PC-9 (cell line): ENCODE measurements around the gene KCTD12. TPM values are rescaled to one million over a fixed set of nuclear protein-coding genes. Genes with fewer than 3 reads are reported as not detected.
A peak's percentile ranks its signal among the peaks of the same experiment; 100 is the strongest.
"Not testable (repeated sequence)": the region's sequence is repeated elsewhere in the genome, so short reads cannot be mapped to it uniquely, and the experiment has no call there.

ENCODE experiments used
- BruUV-seq: library from RNA; stranded (reverse); fragments of 400-500 nt; replicated peaks from 2 replicates; lab custom pipeline; 2021; lab: Mats Ljungman, UMichigan
- CTCF ChIA-PET: fragments of 300-600 bp; sonication (Branson Sonifier 250); formaldehyde crosslinking; loops from one replicate; lab custom pipeline; 2022; ENCODE audit warnings: antibody characterized with exemption; lab: Charles Lee
- POLR2A ChIA-PET: fragments of 300-600 bp; sonication (Branson Sonifier 250); formaldehyde crosslinking; loops from one replicate; lab custom pipeline; 2022; ENCODE audit warnings: antibody characterized with exemption; ENCODE audit not compliant: unreplicated experiment; lab: Charles Lee
- DNase-seq, 2 experiments: peaks; one replicate each; pipeline versions ENCODE4 v3.0.0 to v3.0.0-alpha.2; 2015 to 2022; ENCODE audit warnings: mixed read lengths in 1 of 2
- H2AFZ ChIP-seq: fragments of 200-600 bp; sonication (generic); 2 replicates; pipeline ENCODE4 v1.8.1; 2017; ENCODE audit warnings: antibody characterized with exemption
- H3F3A ChIP-seq: fragments of 200-600 bp; sonication (generic); 2 replicates; pipeline ENCODE4 v1.8.1; 2017; ENCODE audit warnings: antibody characterized with exemption, mild to moderate bottlenecking, low read depth; ENCODE audit not compliant: insufficient read depth
- H3K27ac ChIP-seq: fragments of 200-600 bp; sonication (generic); 2 replicates; pipeline ENCODE4 v1.6.1; 2016; ENCODE audit warnings: mixed run types
- H3K27me3 ChIP-seq: fragments of 200-600 bp; sonication (generic); 2 replicates; pipeline ENCODE4 v1.6.1; 2016; ENCODE audit warnings: low read depth, mixed run types; ENCODE audit not compliant: insufficient read depth
- H3K36me3 ChIP-seq: fragments of 200-600 bp; sonication (generic); 2 replicates; pipeline ENCODE4 v1.6.1; 2016; ENCODE audit warnings: low read depth, mixed run types
- H3K4me1 ChIP-seq: fragments of 200-600 bp; sonication (generic); replicated peaks from 2 replicates; pipeline ENCODE4 v1.6.1; 2016; ENCODE audit warnings: mixed run types; ENCODE audit not compliant: insufficient read depth
- H3K4me2 ChIP-seq: fragments of 200-600 bp; sonication (generic); 2 replicates; pipeline ENCODE4 v1.6.1; 2017; ENCODE audit warnings: mixed run types
- H3K4me3 ChIP-seq: fragments of 200-600 bp; sonication (generic); 2 replicates; pipeline ENCODE4 v1.6.1; 2016; ENCODE audit warnings: mixed run types
- H3K79me2 ChIP-seq: fragments of 200-600 bp; sonication (generic); 2 replicates; pipeline ENCODE4 v1.6.1; 2017; ENCODE audit warnings: low read depth, mixed run types
- H3K9me2 ChIP-seq: fragments of 200-600 bp; sonication (generic); 2 replicates; pipeline ENCODE4 v1.8.1; 2017; ENCODE audit warnings: mild to moderate bottlenecking; ENCODE audit not compliant: insufficient read depth
- H3K9me3 ChIP-seq: fragments of 200-600 bp; sonication (generic); 2 replicates; pipeline ENCODE4 v1.8.1; 2016; ENCODE audit warnings: low read depth; ENCODE audit not compliant: insufficient read depth
- H4K20me1 ChIP-seq: fragments of 200-600 bp; sonication (generic); 2 replicates; pipeline ENCODE4 v1.8.1; 2017; ENCODE audit not compliant: insufficient read depth
- EZH2 ChIP-seq: fragments of 200-600 bp; sonication (generic); IDR thresholded peaks from 2 replicates; pipeline ENCODE4 v1.8.0; 2017; ENCODE audit warnings: antibody characterized with exemption, low read depth
- intact Hi-C: fragments of 100-400 bp; cut with micrococcal nuclease; formaldehyde crosslinking; loops from one replicate; pipeline ENCODE4 v1.10.0; 2022; ENCODE audit not compliant: unreplicated experiment
- total RNA-seq: library from RNA; stranded (reverse); gene quantifications from 2 replicates; pipeline ENCODE4 v1.2.3, GENCODE V29; 2021
- TF ChIP-seq, protein P1 (sequence below): fragments of 200-600 bp; sonication (generic); conservative IDR thresholded peaks from 2 replicates; pipeline ENCODE4 v1.6.1; 2017; ENCODE audit warnings: mixed run types, antibody characterized with exemption, mild to moderate bottlenecking, moderate library complexity

The KCTD12 gene
- total RNA-seq, 1 experiment from 2014 or later: 0.15 TPM

DNA sequence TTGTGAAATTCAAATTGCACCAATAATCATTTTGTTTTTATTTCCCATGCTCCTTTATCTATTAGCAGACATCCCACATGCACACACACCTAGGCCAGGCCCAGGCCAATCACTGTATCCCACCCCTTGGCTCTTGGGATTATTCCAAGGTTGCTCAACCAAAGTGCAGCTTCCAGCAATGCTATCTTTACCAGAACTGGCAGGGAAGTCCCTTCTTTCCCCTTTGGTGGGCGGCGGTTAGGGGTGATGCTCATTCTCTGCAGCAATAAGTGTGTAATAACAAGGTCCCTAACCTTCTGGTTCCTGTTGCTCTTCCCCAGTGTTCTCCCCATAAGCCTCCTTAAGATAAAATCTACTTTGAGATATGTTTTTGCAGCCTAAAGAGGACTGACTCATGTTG is 18.3 kb upstream of the KCTD12 start:
- no peaks in the 10 kb centered on the region for H3K27me3 ChIP-seq
- no peak overlapping the region for H2AFZ ChIP-seq
- TF ChIP-seq EZH2: no peak
- TF ChIP-seq, protein P1, sequence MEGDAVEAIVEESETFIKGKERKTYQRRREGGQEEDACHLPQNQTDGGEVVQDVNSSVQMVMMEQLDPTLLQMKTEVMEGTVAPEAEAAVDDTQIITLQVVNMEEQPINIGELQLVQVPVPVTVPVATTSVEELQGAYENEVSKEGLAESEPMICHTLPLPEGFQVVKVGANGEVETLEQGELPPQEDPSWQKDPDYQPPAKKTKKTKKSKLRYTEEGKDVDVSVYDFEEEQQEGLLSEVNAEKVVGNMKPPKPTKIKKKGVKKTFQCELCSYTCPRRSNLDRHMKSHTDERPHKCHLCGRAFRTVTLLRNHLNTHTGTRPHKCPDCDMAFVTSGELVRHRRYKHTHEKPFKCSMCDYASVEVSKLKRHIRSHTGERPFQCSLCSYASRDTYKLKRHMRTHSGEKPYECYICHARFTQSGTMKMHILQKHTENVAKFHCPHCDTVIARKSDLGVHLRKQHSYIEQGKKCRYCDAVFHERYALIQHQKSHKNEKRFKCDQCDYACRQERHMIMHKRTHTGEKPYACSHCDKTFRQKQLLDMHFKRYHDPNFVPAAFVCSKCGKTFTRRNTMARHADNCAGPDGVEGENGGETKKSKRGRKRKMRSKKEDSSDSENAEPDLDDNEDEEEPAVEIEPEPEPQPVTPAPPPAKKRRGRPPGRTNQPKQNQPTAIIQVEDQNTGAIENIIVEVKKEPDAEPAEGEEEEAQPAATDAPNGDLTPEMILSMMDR: no peak
- POLR2A ChIA-PET: interaction anchor here (0.5 kb wide), 1 partner anchor 850 kb away, joined by 7 read pairs; no protein-coding TSS in a partner anchor
- no peaks in the 10 kb centered on the region for H4K20me1 ChIP-seq
- BruUV-seq: no TSS peak
- no peaks in the 10 kb centered on the region for H3K79me2 ChIP-seq
- no peak overlapping the region for H3K4me3 ChIP-seq
- no peaks in the 10 kb centered on the region for H3F3A ChIP-seq
- H3K36me3 ChIP-seq: no peaks in the 10 kb centered on the region
- H3K4me2 ChIP-seq: no peak overlapping the region
- DNase-seq: no peak
- intact Hi-C loops: loop anchor here (5.0 to 10.0 kb wide), 3 partner anchors 70 to 1217 kb away; no protein-coding TSS in a partner anchor
- H3K9me2 ChIP-seq: no peaks in the 10 kb centered on the region
- no peaks in the 10 kb centered on the region for H3K4me1 ChIP-seq
- no peak overlapping the region for H3K27ac ChIP-seq
- CTCF ChIA-PET: interaction anchor here (1.2 kb wide), 1 partner anchor 97 kb away, joined by 3 read pairs; no protein-coding TSS in a partner anchor
- peaks cover 2% of the 10 kb centered on the region; the same call in 1 of the 2 replicates for H3K9me3 ChIP-seq

- Histone ChIP-seq H3K4me1 (no peaks in the 10 kb centered on the region), H3K27ac (no peak overlapping the region), H3K9me2 (no peaks in the 10 kb centered on the region), H3K4me2 (no peak overlapping the region), H3K9me3 (peaks cover 8% of the 10 kb centered on the region; the same call in 1 of the 2 replicates), H3K36me3 (no peaks in the 10 kb centered on the region), H3K79me2 (no peaks in the 10 kb centered on the region), H4K20me1 (no peaks in the 10 kb centered on the region), H3K27me3 (no peaks in the 10 kb centered on the region), H3K4me3 (no peak overlapping the region), H3F3A (no peaks in the 10 kb centered on the region), H2AFZ (no peak overlapping the region)
- intact Hi-C loops: loop anchor here (2.0 to 10.0 kb wide), 4 partner anchors 71 to 1216 kb away; no protein-coding TSS in a partner anchor
- ChIA-PET CTCF (interaction anchor here (0.5 to 1.2 kb wide), 2 partner anchors 98 to 181 kb away, joined by 3 read pairs; no protein-coding TSS in a partner anchor), POLR2A (no interaction called here)
- TF ChIP-seq EZH2: no peak
- TF ChIP-seq, protein P1: peak; percentile 96
- BruUV-seq: no TSS peak
- DNase-seq: peak; percentile 42 to 49
Measured at GRCh38 chr13:76903544-76904162, 17.4 kb upstream of the KCTD12 start.

DNA sequence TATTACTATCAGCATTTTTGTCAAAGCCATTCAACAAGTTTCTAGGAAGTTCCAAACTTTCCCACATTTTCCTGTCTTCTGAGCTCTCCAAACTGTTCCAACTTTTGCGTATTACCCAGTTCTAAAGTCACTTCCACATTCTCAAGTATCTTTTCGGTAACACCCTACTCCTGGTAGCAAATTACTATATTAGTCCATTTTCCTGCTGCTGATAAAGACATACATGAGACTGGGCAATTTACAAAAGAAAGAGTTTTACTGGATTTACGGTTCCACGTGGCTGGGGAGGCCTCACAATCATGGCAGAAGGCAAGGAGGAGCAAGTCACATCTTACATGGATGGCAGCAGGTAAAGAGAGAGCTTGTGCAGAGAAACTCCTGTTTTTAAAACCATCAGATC is 12.9 kb upstream of the KCTD12 start:
- POLR2A ChIA-PET, H3K9me3 ChIP-seq, H2AFZ ChIP-seq, DNase-seq, CTCF ChIA-PET, H3K4me1 ChIP-seq, H4K20me1 ChIP-seq, intact Hi-C loops, H3K4me2 ChIP-seq, H3F3A ChIP-seq, H3K79me2 ChIP-seq, H3K36me3 ChIP-seq, H3K9me2 ChIP-seq, BruUV-seq, H3K27ac ChIP-seq, H3K27me3 ChIP-seq, H3K4me3 ChIP-seq: not testable (repeated sequence)

- H2AFZ ChIP-seq, H3F3A ChIP-seq, H3K9me2 ChIP-seq, H3K79me2 ChIP-seq, DNase-seq, H4K20me1 ChIP-seq, H3K27me3 ChIP-seq, H3K9me3 ChIP-seq, H3K4me3 ChIP-seq, intact Hi-C loops, H3K4me2 ChIP-seq, H3K27ac ChIP-seq, BruUV-seq, H3K4me1 ChIP-seq, H3K36me3 ChIP-seq: not testable (repeated sequence)
- CTCF ChIA-PET: interaction anchor here (0.5 kb wide), 1 partner anchor 1012 kb away, joined by 3 read pairs; no protein-coding TSS in a partner anchor
- POLR2A ChIA-PET: interaction anchor here (0.7 kb wide), 1 partner anchor 1408 kb away, joined by 9 read pairs; no protein-coding TSS in a partner anchor
Measured at GRCh38 chr13:76897171-76897570, 11.0 kb upstream of the KCTD12 start.
